Activated naive CD4-positive, alpha-beta T cell treated with anti-CD3 and anti-CD28 coated beads, Interleukin-2, amount 50 U/mL, for 24 hours (primary cell): ENCODE data around the gene IDUA.

ENCODE experiments used
- H3K27ac Mint-ChIP-seq: one replicate; pipeline ENCODE4 v1.8.0; 2021; ENCODE audit warnings: mild to moderate bottlenecking, mixed read lengths
- H3K27me3 Mint-ChIP-seq: one replicate; pipeline ENCODE4 v1.8.0; 2021; ENCODE audit warnings: mixed read lengths
- H3K36me3 Mint-ChIP-seq: one replicate; pipeline ENCODE4 v1.8.0; 2021; ENCODE audit warnings: mixed read lengths
- H3K4me1 Mint-ChIP-seq: one replicate; pipeline ENCODE4 v1.8.0; 2021; ENCODE audit warnings: mixed read lengths
- H3K4me3 Mint-ChIP-seq: one replicate; pipeline ENCODE4 v1.8.0; 2021; ENCODE audit warnings: mild to moderate bottlenecking, mixed read lengths
- H3K9me3 Mint-ChIP-seq: one replicate; pipeline ENCODE4 v1.8.0; 2021; ENCODE audit warnings: mixed read lengths

The IDUA gene

GRCh38 chr4:1031956-1032795 lies 45.3 kb downstream of the IDUA start:
- Mint-ChIP-seq H3K9me3 (no peaks in the 10 kb centered on the region), H3K4me3 (no peak overlapping the region), H3K36me3 (no peaks in the 10 kb centered on the region), H3K27me3 (no peaks in the 10 kb centered on the region), H3K4me1 (no peaks in the 10 kb centered on the region), H3K27ac (no peak overlapping the region)

- Mint-ChIP-seq H3K27ac (no peak overlapping the region), H3K36me3 (no peaks in the 10 kb centered on the region), H3K4me1 (no peaks in the 10 kb centered on the region), H3K27me3 (no peaks in the 10 kb centered on the region), H3K9me3 (no peaks in the 10 kb centered on the region), H3K4me3 (no peak overlapping the region)
These were observed 46.0 kb downstream of the IDUA start for GRCh38 chr4:1032861-1033260.

- Mint-ChIP-seq H3K27me3 (no peaks in the 10 kb centered on the region), H3K4me3 (no peak overlapping the region), H3K27ac (no peak overlapping the region), H3K36me3 (no peaks in the 10 kb centered on the region), H3K4me1 (no peaks in the 10 kb centered on the region), H3K9me3 (no peaks in the 10 kb centered on the region)
These were observed 47.2 kb downstream of the IDUA start for GRCh38 chr4:1033840-1034551.

GRCh38 chr4:1035510-1035909 lies 48.7 kb downstream of the IDUA start:
- no peaks in the 10 kb centered on the region for H3K9me3 Mint-ChIP-seq

GRCh38 chr4:1036095-1036494 lies 49.3 kb downstream of the IDUA start:
- H3K27ac Mint-ChIP-seq = no peak overlapping the region
- H3K4me3 Mint-ChIP-seq = no peak overlapping the region

More at GRCh38 chr4:1035510-1035909, 48.7 kb downstream of the IDUA start:
- Mint-ChIP-seq H3K27ac (no peak overlapping the region), H3K4me3 (no peak overlapping the region), H3K36me3 (no peaks in the 10 kb centered on the region), H3K27me3 (no peaks in the 10 kb centered on the region), H3K4me1 (no peaks in the 10 kb centered on the region)

GRCh38 chr4:1036976-1037810 lies 50.3 kb downstream of the IDUA start:
- H3K9me3 Mint-ChIP-seq = no peaks in the 10 kb centered on the region

More at GRCh38 chr4:1036095-1036494, 49.3 kb downstream of the IDUA start:
- H3K4me1 Mint-ChIP-seq = no peaks in the 10 kb centered on the region
- no peaks in the 10 kb centered on the region for H3K9me3 Mint-ChIP-seq
- H3K36me3 Mint-ChIP-seq = no peaks in the 10 kb centered on the region
- no peaks in the 10 kb centered on the region for H3K27me3 Mint-ChIP-seq

GRCh38 chr4:1038948-1039492 lies 52.2 kb downstream of the IDUA start:
- H3K9me3 Mint-ChIP-seq = no peaks in the 10 kb centered on the region
- peaks cover 4% of the 10 kb centered on the region for H3K4me1 Mint-ChIP-seq
- no peak overlapping the region for H3K4me3 Mint-ChIP-seq
- H3K36me3 Mint-ChIP-seq = no peaks in the 10 kb centered on the region
- H3K27me3 Mint-ChIP-seq = peaks cover 3% of the 10 kb centered on the region
- H3K27ac Mint-ChIP-seq = no peak overlapping the region

More at GRCh38 chr4:1036976-1037810, 50.3 kb downstream of the IDUA start:
- H3K27ac Mint-ChIP-seq = no peak overlapping the region
- no peaks in the 10 kb centered on the region for H3K36me3 Mint-ChIP-seq
- no peaks in the 10 kb centered on the region for H3K27me3 Mint-ChIP-seq
- no peaks in the 10 kb centered on the region for H3K4me1 Mint-ChIP-seq
- no peak overlapping the region for H3K4me3 Mint-ChIP-seq

- Mint-ChIP-seq H3K27me3 (peaks cover 4% of the 10 kb centered on the region), H3K36me3 (no peaks in the 10 kb centered on the region), H3K4me3 (no peak overlapping the region), H3K4me1 (peaks cover 4% of the 10 kb centered on the region), H3K27ac (no peak overlapping the region), H3K9me3 (no peaks in the 10 kb centered on the region)
These were observed 52.9 kb downstream of the IDUA start for GRCh38 chr4:1039493-1040343.

GRCh38 chr4:1040344-1041146 lies 53.7 kb downstream of the IDUA start:
- no peaks in the 10 kb centered on the region for H3K9me3 Mint-ChIP-seq
- H3K4me1 Mint-ChIP-seq = peaks cover 4% of the 10 kb centered on the region
- peaks cover 6% of the 10 kb centered on the region for H3K27me3 Mint-ChIP-seq
- H3K36me3 Mint-ChIP-seq = no peaks in the 10 kb centered on the region
- H3K27ac Mint-ChIP-seq = no peak overlapping the region
- H3K4me3 Mint-ChIP-seq = no peak overlapping the region

- H3K4me1 Mint-ChIP-seq = peaks cover 4% of the 10 kb centered on the region
- no peak overlapping the region for H3K4me3 Mint-ChIP-seq
- H3K27me3 Mint-ChIP-seq = peaks cover 6% of the 10 kb centered on the region
- H3K9me3 Mint-ChIP-seq = no peaks in the 10 kb centered on the region
- no peaks in the 10 kb centered on the region for H3K36me3 Mint-ChIP-seq
- no peak overlapping the region for H3K27ac Mint-ChIP-seq
These were observed 54.5 kb downstream of the IDUA start for GRCh38 chr4:1041147-1041935.

- H3K4me3 Mint-ChIP-seq = no peak overlapping the region
- no peaks in the 10 kb centered on the region for H3K36me3 Mint-ChIP-seq
- peaks cover 8% of the 10 kb centered on the region for H3K27me3 Mint-ChIP-seq
- no peak overlapping the region for H3K27ac Mint-ChIP-seq
- no peaks in the 10 kb centered on the region for H3K9me3 Mint-ChIP-seq
- peaks cover 8% of the 10 kb centered on the region for H3K4me1 Mint-ChIP-seq
These were observed 55.1 kb downstream of the IDUA start for GRCh38 chr4:1041936-1042330.

- Mint-ChIP-seq H3K36me3 (no peaks in the 10 kb centered on the region), H3K27me3 (peaks cover 8% of the 10 kb centered on the region), H3K4me1 (peaks cover 8% of the 10 kb centered on the region), H3K9me3 (no peaks in the 10 kb centered on the region), H3K4me3 (no peak overlapping the region), H3K27ac (no peak overlapping the region)
These were observed 55.7 kb downstream of the IDUA start for GRCh38 chr4:1042352-1043055.

- no peak overlapping the region for H3K4me3 Mint-ChIP-seq
These were observed 56.3 kb downstream of the IDUA start for GRCh38 chr4:1043162-1043561.

More at GRCh38 chr4:1043162-1043561, 56.3 kb downstream of the IDUA start:
- Mint-ChIP-seq H3K9me3 (no peaks in the 10 kb centered on the region), H3K27ac (peak overlapping the region; percentile 56), H3K36me3 (no peaks in the 10 kb centered on the region), H3K27me3 (peaks cover 11% of the 10 kb centered on the region), H3K4me1 (peaks cover 8% of the 10 kb centered on the region)
